ENCODE measurements around the gene ZNF367.

ZNF367 gene

DNA sequence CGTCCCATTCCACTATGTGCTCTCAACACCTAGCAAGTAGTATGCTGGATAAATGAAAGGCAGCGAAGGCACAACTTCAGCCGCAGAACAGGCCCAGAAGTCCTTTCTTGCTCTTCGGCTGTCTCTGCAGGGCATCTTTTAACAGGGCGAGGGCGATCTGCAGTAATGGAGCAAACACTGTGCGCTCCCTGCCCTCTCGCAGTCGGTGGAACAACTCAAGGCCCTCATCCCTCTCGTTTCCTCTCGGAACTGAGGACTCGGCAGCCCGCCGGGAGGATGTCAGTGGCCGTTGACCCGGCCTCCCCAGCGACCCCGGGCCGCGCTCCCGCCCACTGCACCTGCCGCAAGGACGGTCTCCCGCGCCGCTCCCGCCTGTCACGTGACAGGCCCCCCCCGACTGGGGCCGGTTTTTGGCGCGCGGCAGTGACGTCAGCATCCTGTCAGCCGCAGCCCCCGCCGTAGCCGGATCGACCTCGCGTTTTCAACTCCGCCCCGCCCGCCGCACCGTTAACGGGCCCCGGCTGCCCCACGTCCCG, 1.1 kb downstream of the ZNF367 start:
- DNase-seq (ENCODE audit: insufficient read length, low spot score) (peak; percentile 43), FAIRE-seq (no peak)
- TF ChIP-seq CTCF (IDR thresholded peaks at IDR 0.05; ENCODE audit: insufficient read depth, missing control alignments), result no peak

- FAIRE-seq (no peak), DNase-seq (ENCODE audit: insufficient read length, low spot score) (no peak)
- TF ChIP-seq CTCF (IDR thresholded peaks at IDR 0.05; ENCODE audit: insufficient read depth, missing control alignments), result no peak
Measured at GRCh38 chr9:96413302-96414221, 4.6 kb downstream of the ZNF367 start.

GRCh38 chr9:96412174-96412913, 5.8 kb downstream of the ZNF367 start:
- no peak for DNase-seq (ENCODE audit: insufficient read length, low spot score)
- no peak for FAIRE-seq
- TF ChIP-seq CTCF (IDR thresholded peaks at IDR 0.05; ENCODE audit: insufficient read depth, missing control alignments), result no peak

DNA sequence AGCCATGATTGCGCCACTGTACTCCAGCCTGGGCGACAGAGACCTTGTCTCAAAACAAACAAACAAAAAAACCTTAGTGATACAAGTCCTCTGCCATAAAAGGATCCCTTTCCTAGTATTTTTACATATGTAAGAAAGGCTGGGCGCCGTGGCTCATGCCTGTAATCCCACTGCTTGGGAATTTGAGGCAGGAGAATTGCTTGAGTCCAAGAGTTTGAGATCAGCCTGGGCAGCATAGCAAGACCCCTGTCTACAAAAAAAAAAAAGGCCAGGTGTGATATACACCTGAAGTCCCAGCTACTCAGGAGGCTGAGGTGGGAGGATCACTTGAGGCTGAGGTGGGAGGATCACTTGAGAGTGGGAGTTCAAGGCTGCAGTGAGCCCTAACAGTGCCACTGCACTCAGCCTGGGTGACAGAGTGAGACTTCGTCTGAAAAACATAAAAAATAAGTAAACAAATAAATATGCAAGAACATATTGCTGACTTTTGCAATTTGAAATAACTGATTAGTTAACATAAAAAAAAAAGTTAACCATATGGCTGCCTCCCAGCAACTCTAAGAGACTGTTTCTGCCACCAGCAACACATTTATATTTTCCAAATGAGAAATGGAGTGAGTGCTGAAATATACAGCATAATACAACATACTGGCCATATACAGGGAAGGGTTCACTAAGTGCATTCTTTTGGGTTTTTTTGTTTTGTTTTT, 6.9 kb downstream of the ZNF367 start:
- FAIRE-seq (no peak), DNase-seq (ENCODE audit: insufficient read length, low spot score) (no peak)
- no peak for TF ChIP-seq CTCF (IDR thresholded peaks at IDR 0.05; ENCODE audit: insufficient read depth, missing control alignments)

- FAIRE-seq, result no peak
- TF ChIP-seq CTCF (IDR thresholded peaks at IDR 0.05; ENCODE audit: insufficient read depth, missing control alignments), result no peak
- DNase-seq (ENCODE audit: insufficient read length, low spot score), result no peak
Measured at GRCh38 chr9:96408409-96409280, 9.5 kb downstream of the ZNF367 start.

All from D721Med (cell line).